GM10248 (cell line): ENCODE measurements around the gene PLA2G4B.

Source experiments
- CTCF ChIA-PET: fragments of 300-600 bp; sonication (Branson Sonifier 250); formaldehyde crosslinking; extraction: SDS; loops from one replicate; lab custom pipeline; 2021; ENCODE audit warnings: antibody characterized with exemption; lab: Yijun Ruan, JAX
- POLR2A ChIA-PET: fragments of 350-650 bp; sonication (Branson Sonifier 250); formaldehyde crosslinking; extraction: SDS; loops from one replicate; lab custom pipeline; 2020; ENCODE audit warnings: antibody characterized with exemption; lab: Yijun Ruan, JAX
- DNase-seq: peaks from one replicate; pipeline ENCODE4 v3.0.0; 2012; ENCODE audit errors: extremely low spot score
- CTCF ChIP-seq: IDR thresholded peaks from 2 replicates; pipeline ENCODE4 v1.5.1; 2012; ENCODE audit warnings: mild to moderate bottlenecking, low read depth; ENCODE audit errors: extremely low read depth, missing control alignments, control extremely low read depth

PLA2G4B gene

DNA sequence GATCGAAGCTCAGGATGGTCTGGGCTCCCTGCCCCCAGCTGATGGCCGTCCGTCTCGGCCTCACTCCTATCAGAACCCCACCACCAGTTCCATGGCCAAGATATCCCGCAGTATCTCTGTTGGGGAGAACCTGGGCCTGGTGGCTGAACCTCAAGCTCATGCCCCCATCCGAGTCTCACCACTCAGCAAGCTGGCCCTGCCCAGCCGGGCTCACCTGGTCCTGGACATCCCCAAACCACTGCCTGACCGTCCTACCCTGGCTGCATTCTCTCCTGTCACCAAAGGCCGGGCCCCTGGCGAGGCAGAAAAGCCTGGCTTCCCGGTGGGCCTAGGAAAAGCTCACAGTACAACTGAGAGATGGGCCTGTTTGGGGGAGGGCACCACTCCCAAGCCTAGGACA, 15.1 kb upstream of the PLA2G4B start:
- CTCF ChIA-PET: interaction anchor here (1.0 to 5.4 kb wide), 4 partner anchors 12 to 81 kb away, joined by 3 to 61 read pairs (median 14); partner anchors contain the start of gene MAPKBP1
- no peak for TF ChIP-seq CTCF

GRCh38 chr15:41824062-41824745, 14.4 kb upstream of the PLA2G4B start:
- ChIA-PET CTCF (interaction anchor here (1.3 to 5.4 kb wide), 3 partner anchors 13 to 51 kb away, joined by 3 to 61 read pairs (median 25); partner anchors contain the start of gene MAPKBP1), POLR2A (no interaction called here)
- no peak for TF ChIP-seq CTCF
- no peak for DNase-seq

More for the DNA sequence above, 15.1 kb upstream of the PLA2G4B start:
- POLR2A ChIA-PET: no interaction called here
- no peak for DNase-seq

DNA sequence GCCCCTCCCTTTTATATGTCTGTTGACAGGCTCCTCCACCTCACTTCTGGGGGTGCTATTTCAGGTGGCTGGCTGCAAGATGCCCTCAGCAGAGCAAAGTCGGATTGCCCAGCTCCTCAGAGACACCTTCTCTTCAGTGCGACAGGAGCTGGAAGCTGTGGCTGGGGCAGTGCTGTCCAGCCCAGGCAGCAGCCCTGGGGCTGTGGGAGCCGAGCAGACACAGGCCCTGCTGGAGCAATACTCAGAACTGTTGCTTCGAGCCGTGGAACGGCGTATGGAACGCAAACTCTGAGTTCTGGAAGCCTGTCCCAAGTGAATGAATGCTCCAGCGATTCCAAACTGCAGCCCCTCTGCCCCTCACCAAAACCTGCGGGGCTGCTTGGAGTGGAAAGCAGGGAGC, 13.5 kb upstream of the PLA2G4B start:
- ChIA-PET CTCF (interaction anchor here (1.4 to 5.3 kb wide), 3 partner anchors 13 to 222 kb away, joined by 3 to 25 read pairs (median 15); partner anchors contain the start of gene MAPKBP1), POLR2A (no interaction called here)
- DNase-seq: no peak
- TF ChIP-seq CTCF: no peak

DNA sequence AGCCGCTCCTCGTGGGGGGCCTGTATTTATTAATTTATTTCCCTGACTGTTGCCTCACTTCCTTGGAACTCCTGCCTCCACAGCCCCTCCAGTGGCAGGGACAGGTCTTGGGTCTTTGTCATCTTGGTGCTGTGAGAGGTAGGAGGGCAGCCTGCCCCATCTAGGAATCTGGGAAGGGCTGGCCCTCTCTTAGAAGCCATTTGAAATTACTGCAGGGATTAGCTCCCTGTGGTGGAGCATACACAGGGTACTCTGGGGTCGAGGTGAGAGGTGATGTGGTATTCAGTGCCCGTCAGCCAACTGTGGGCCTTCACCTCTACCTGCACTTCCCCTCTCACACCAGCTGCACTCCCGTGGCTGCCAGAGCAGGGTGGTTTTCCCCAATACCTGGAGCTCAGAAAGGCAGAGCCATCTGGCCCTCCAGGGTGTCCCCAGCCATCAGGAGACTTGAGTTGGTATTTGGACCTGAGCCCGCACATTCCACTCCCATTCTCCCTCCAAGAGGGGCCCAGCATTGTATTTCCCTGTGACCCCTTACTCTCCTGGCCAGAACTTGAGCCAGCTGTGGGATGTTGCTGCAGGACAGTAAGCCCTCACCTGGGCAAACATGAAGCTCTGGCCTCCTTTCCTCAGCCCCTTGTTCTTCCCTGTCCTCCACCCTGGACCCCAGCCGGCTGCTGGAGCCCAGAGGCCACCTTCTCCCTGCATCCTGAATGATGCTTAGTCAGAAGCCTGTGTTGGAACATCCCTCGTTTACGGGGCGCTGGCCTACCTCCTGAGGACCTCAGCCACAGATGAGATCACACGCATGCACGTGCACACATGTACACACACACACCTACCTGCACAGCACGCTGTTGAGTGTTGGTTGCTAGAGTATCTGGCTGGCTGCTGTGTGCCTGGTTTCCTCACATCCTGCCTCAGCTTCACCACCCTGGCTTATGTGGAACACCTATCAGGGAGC, 12.8 kb upstream of the PLA2G4B start:
- TF ChIP-seq CTCF: no peak
- DNase-seq: no peak
- CTCF ChIA-PET: interaction anchor here (1.4 to 5.3 kb wide), 4 partner anchors 14 to 222 kb away, joined by 3 to 25 read pairs (median 12); partner anchors contain the start of gene MAPKBP1
- POLR2A ChIA-PET: no interaction called here

DNA sequence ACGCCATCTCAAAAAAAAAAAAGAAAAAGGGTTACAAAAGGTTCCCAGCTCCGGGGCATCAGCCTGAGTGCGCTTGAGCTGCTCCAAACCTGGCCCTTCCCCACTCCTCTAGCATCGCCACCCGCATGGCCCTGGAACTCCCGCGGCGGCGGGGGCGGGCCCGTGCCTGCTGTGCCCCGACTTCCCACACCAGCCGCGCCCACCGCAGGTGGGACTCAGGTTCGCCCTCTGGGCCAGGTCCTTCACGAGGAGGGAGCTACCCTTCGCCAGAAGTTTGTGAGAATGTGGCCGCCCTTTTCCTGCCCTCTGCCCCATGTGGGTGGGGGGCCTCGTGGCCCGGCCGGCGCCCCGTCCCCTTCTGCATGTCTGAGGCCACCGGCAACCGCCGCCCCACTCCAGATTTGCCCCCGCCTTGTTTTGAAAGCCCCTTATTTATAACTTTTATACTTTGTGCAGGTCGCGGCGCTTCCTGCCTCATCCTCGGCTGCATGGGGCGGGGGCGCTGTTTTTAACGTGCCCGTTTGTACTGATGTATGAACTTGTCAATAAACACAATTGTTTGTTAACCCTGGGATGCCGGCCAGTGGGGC, 11.3 kb upstream of the PLA2G4B start:
- ChIA-PET CTCF (interaction anchor here (0.8 to 3.7 kb wide), 3 partner anchors 12 to 54 kb away, joined by 3 to 15 read pairs (median 10); partner anchors contain the start of genes MAPKBP1 and PLA2G4B), POLR2A (no interaction called here)
- DNase-seq: no peak
- no peak for TF ChIP-seq CTCF
